Fibroblast of skin of back (primary cell): Measurements from ENCODE around the gene GPR119.
"Not testable (repeated sequence)": the region's sequence is repeated elsewhere in the genome, so short reads cannot be mapped to it uniquely, and the experiment has no call there.

Source experiments
- DNase-seq: peaks from one replicate; pipeline ENCODE4 v3.0.0-alpha.2; 2013

GPR119 gene

DNA sequence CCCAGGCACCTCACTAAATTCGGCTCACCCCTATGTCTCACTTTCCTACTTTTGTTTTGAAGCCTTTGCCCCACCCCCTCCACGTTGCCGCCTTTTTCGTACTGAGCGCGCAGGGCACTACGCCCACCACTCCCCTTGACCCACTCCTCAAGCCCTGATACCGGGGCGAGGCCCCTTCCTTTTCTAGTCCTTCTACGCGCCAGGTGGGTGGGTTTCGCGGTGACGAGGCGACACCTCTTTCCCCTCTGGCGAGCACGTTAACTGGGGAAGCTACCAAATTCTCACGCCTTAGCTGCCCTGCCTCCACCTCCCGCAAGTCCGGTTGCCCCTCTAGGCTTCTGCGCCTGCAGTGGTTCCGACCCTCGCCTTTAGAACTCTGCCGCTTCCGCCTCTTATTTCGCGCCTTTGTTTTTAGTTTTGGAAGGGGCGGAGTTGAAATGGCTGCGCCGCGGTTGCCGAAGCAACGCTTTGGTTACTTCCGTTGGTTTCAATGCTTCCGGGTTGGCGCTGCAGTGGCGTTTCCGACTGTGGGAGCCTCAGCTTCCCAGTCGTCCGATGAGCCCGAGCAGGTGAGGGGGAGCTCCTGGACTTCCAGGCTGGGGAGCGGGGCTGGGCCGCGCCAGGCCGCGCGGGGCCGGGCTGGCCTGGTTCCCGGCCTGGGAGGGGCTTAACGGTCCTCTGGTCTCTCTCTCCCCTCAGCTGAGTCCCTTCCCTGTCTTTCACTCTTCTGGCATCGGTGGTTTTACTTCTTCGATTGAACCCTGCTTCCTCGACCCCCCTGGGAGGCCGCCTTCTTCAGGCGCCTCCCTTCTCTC, 45.9 kb downstream of the GPR119 start, which contains the start of gene SLC25A14:
SLC25A14 (plus strand) TSS at position 512 of the 815 bp plus-strand sequence. CDS start 360 bp downstream, outside the sequence.
- DNase-seq: peak; percentile 63

- not testable (repeated sequence) for DNase-seq
Measured at GRCh38 chrX:130338869-130339268, 46.6 kb downstream of the GPR119 start.

- DNase-seq: no peak
Measured at GRCh38 chrX:130336531-130336930, 48.9 kb downstream of the GPR119 start.
